Stimulated activated naive CD8-positive, alpha-beta T cell treated with anti-CD3 and anti-CD28 coated beads, Interleukin-15, Interleukin-2, amounts not matched to agents 100 U/mL and 50 U/mL, for 24 hours (primary cell): ENCODE results near the gene RAB38.

Source experiments
- ATAC-seq: fragments of 150-1000 bp; cut with Tn5 transposase; one replicate; pipeline ENCODE4 v1.10.0; 2021
- DNase-seq: peaks from one replicate; pipeline ENCODE4 v3.0.0; 2021

RAB38 gene

DNA sequence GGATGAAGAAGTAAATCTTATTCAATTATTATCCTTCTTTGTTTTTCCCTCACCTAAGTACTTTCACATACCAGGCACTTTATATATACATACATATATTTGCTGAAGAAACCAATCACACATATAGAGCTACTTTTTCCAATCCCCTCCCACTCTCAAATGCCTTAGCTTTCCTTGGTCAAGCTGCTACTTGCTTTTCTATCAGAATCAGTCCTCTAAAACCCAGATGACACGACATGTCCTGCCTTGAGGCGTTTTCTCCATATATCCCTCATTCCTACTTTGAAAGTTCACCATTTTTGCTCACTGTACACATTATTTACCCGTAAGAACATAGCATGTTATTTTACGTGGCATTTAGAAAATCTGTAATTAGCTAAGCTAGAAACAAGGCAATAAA is 5.4 kb downstream of the RAB38 start:
- ATAC-seq, result no peak

DNA sequence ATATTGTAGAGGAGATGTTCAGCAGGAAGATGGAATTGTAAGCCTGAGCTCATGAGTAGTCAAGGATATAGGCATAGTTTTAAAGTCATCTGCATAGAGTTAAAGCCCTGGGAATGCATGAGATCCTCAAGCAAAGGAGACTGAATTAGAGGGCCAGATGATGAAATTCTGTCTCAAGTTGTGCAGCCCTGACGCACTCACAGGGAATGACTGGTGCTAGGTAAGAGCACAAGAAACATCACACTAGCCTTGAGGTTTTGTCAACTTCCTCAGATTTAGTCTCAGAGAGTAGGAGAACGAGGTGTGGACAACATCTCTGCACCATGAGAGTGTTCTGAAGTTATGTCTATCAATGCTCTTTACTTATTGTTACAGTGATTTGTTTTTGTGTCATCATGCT is 5.8 kb downstream of the RAB38 start:
- ATAC-seq (no peak), DNase-seq (no peak)

More for the DNA sequence above, 5.4 kb downstream of the RAB38 start:
- no peak for DNase-seq

DNA sequence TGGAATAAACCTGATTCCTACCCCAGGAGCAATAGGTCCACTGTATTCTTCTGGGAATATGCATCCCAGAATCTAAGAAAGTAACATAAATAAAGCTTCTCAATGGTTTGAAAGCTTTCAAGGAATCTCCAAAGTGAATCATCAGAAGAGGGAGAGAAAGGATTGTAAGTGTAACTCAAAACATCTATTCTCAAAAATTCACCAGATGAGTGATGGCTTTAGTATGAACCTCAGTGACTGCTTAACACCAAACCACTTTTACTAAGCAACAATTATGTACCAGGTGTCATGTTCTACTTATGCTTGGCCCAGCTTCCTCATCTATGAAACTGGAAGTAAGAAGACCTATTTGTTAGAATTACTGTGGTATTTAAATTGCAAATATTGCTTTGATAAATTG is 7.4 kb downstream of the RAB38 start:
- DNase-seq, result no peak
- ATAC-seq, result no peak

DNA sequence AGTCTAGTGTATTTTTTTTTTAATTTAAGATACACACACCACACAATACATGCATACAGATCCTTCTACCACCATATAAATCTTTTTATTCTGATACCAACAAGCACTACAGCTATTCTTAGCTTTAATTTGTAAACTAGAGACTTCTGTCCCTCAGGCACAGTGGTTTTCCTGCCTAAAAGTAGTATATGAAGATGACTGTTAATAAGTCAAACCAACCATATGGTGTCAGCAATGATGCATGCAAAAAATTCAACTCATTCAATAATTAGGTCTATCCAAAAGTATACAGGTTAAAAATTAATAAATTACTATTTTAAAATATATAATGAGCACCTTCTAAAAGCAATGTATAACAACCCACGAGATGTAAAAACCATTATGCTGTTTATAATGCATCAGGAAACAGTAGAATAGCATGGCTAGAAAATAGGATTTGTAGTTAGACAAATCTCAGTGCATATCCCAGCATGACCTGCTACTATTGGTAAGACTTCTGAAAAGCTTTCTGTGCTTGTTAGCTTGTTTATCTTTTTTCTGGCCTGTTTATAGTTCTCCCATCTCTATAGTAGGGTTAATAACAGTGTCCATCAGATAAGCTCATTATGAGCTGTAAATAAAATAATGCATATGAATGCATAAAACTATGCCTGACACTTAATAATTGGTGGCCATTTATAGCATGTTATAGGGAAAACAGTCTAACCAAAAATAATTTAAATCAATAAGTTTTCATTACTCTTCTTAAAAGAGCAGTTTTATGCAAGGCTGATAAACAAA is 10.2 kb downstream of the RAB38 start:
- DNase-seq (no peak), ATAC-seq (no peak)

DNA sequence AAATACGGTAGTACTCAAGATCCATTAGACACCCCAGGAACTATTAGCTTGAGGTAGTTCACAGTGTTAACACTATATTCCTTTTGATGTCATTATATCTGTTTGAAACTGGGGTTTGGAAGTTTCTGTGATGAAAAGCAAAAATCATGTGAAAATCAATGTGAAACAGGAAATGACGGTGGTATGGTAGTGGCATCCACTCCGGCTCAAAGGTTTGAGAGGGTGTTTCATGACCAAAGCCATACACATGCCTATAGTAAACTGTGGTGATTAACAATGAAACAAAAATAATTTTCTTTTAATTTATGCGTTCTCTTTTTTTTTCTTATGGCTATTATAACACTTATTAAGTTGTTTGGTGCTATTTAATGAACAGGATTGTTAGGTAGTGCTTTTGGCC is 10.9 kb downstream of the RAB38 start:
- DNase-seq (no peak), ATAC-seq (no peak)

DNA sequence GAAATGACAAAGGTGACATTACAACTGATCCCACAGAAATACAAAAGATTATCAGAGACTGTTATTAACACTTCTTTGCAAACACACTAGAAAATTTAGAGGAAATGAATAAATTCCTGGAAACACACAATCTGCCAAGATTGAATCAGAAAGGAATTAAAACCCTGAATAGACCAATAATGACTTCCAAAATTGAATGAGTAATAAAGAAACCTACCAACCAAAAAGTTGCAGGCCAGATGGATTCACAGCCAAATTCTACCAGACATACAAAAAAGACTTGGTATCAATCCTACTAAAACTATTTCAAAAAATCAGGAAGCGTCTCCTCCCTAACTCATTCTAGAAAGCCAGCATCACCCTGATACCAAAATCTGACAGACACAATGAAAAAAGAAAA is 17.2 kb downstream of the RAB38 start:
- no peak for DNase-seq
- ATAC-seq, result no peak

DNA sequence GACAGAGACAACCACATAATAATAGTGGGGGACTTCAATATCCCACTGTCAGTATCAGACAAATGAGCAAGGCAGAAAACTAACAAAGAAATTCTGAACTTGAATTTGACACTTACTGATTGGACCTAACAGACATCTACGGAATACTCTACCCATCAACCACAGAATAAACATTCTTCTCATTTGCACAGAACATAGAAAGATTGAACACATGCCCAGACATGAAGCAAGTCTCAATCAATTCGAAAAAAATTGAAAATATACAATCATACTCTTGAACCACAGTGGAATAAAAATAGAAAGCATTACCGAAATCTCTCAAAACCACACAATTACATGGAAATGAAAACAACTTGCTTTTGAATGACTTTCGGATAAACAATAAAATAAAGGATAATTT is 17.9 kb downstream of the RAB38 start:
- DNase-seq, result no peak
- no peak for ATAC-seq

DNA sequence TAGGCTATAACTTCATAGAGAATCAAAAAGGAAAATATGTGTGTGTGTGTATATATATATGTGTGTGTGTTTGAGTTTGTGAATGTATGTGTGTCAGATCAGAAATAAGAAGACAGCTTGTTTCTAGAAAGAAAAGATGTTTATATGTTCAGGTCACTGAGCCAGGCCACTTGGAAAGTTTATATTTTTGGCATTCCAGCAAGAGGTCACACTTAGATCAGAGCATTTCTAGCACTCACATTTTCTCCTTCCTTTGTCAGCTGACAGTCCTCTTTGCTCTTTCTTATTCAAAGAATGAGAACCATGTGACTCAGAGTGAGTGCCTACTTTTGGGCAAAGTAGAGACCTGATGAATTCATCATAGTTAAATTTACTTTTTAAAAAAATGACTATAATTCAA is 22.9 kb downstream of the RAB38 start:
- DNase-seq, result no peak

DNA sequence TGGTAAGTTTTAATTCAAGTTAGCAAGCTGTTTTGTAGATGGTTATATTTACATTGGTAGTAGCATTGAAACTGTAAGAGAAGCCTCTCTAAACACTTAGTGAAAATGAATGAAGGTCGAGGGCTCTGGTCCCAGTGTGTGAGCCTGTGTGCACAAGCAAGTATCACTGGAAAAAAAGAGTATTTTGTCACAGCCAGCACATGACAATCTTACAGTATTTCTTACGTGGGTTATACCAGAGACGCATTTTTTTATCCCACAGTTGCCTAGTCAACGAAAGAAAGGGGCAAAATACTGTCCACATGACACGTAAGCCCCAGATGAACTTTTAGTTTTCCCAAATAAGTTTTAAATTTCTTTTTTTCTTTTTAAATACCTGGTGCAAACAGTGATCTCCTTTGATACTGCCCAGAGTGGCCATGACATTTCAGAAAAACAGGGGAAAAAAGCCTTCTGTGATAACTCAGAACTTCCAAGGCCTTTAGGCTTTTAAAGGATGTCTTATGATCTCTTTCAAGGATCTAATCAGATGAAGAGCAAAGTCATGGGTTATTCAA is 23.5 kb downstream of the RAB38 start:
- DNase-seq (no peak), ATAC-seq (no peak)

More for the DNA sequence above, 22.9 kb downstream of the RAB38 start:
- ATAC-seq, result no peak

DNA sequence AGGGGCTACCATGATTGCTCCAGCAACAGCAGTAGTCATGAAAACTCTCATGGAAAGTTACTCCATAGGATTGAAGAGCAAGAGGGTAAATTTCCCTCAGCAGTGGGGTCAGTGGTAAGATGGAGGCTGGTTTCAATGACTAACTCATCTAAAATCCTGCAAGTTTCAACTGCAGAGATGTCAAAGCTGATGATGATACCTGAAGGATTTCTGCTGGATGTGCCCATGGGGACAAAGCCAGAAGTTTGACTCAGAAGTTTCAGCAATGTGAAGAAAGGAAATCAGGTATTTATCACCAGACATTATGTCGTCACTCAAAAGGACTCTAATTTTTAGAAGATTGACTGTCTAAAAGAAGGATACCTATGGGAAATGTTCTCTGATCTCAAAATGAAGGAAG is 29.1 kb downstream of the RAB38 start:
- ATAC-seq, result no peak
- no peak for DNase-seq

DNA sequence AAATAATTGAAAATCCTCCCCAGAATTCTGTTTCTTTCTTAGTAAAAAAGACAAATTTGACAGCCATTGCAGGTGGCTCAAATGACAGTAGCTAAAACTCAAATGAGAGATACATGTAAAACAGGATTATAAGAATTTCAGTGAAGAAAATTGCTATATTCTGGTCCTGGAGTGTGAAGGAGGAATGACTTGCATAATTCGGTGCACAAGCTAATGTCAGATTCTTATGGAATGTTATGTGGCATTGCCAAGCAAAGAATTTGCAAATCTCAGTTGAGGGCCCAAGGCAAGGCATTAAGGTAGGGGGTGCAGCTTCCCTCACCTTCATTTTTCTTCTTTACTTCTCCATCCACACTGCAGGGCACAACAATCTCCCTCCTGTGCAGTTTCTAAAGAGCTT is 35.4 kb downstream of the RAB38 start:
- DNase-seq, result no peak

DNA sequence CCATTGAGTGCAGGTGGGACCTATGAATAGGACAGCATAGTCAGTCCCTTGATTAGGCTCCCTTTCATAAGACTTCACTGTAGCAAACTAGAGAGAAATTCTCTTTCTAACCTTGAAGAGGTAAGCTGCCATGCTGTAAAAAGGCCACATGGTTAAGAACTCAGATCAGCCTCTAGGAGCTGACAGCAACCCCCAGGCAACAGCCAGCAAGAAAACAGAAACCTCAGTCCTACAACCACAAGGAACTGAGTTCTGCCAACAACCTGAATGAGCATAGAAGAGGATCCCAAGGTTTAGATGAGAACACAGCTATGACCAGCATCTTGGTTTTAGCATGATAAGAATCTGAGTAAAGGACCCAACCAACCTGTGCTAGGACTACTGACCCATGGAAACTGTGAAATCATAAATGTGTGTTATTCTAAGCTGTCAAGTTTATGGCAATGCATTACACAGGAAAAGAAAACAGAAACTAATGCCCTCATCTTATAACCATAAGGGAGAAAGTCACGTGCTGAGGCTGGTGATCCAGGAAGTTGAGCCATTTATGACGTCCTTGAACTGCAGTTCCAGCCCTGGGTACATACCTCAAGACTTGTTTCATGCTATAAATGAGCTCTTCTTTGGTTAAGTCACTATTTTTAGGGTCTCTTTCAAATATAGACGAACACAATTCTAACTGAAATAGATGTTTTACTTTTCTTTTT is 43.3 kb downstream of the RAB38 start:
- no peak for ATAC-seq
- no peak for DNase-seq

More for the DNA sequence above, 35.4 kb downstream of the RAB38 start:
- ATAC-seq, result no peak

DNA sequence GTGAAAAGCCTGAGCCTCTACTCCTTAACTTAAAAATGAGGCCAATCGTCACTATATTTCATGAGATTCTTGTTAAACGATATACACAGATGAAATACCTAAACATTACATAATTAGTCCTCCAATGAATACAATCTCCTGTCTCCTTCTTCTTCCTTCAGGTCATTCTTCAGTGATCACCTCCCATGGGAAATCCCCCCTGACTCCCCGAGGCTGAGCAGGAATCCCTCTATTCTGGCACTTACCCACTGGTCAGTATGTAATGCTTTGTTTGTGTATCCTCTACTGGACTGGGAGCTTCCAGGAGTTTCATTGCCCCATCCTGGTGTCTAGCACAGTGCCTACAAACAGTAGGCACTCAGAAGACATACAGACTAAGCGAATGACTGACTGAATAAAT is 52.3 kb downstream of the RAB38 start:
- ATAC-seq (no peak), DNase-seq (no peak)

DNA sequence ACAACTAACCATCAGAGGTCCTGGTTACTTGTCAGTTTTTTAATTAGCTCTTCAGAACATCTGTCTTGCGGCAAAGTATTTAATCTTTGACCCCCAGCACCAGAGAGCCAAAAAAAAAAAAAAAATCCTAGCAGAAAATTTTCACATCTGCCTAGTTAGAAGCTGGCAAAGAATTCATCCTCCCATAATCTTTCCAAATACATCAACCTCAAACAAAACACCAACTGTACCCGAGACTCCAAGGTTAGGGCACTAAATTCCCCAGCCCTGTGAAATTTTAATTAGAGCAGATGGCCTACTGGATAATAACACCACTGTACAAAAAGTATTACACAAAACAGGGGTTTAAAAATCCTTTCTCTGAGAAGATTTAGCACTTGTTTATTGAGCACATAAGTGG is 55.7 kb downstream of the RAB38 start:
- no peak for ATAC-seq
- DNase-seq, result no peak

DNA sequence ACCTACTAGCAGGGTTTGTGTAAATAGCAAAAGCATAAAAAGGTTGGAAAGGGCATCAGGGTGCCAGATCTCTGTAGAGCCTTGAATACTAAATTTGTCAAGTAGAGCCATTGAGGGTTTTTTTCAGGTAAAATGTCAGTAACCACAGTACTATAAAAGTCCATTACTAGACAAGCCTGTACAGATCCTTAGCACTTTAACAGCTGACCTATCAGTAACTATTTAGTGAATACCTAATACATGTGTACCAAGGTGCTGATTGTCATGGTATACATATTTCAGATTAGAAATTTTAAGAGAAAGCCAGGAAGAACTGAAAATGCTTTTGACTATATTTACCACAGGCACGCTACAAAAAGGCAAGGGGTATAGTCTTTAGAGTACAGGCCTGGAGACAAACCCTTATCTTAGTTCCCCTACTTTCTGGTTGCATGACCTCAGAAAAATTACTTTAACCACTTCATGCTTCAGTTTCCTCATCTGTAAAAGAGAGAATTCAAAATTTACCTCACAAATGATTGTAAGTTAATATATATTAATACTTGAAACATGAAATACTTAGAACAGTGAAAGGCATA is 57.9 kb downstream of the RAB38 start:
- ATAC-seq (no peak), DNase-seq (no peak)

DNA sequence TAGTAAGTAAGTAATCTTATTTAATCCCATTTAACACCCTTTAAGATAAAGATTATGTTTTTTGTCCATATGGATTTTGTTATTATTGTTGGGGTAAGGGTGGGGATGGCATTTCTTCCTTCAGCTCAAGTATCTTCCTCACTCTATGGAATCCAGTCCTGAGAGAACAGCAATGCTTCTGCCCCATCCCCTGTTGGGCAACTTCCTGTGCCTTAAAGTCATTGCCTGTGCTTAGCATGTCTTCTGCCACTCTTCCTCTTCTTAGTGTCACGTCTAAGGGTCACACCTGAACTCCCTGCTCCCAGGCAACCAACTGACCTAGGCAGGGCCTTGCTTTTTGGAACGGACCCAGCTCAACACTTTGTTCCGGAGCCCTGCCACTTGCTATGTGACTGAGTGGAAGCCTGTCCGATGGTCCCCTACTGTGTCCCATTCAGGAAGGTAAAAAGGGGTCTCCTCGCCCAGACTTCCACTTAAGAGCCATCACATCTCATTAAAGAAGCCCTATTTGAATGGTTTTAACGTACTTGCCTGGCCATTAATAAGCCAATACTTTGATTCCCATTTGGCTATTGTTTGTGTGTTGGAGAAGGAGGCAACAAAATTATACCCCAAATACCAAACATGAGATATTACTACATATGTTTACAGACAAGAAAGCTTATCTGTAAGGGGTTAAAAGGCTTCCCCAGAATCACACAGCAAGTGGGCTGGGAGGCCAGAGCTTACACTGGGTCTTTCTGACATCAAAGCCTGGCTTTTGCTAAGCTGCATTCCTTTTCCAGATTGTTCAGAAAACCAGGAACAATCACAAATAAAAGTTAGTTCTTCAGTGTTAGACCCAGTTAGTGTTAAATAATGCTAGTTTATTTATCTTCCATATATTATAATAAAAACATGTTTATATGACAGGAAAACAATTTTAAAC is 59.2 kb downstream of the RAB38 start:
- DNase-seq, result no peak
- ATAC-seq, result no peak

DNA sequence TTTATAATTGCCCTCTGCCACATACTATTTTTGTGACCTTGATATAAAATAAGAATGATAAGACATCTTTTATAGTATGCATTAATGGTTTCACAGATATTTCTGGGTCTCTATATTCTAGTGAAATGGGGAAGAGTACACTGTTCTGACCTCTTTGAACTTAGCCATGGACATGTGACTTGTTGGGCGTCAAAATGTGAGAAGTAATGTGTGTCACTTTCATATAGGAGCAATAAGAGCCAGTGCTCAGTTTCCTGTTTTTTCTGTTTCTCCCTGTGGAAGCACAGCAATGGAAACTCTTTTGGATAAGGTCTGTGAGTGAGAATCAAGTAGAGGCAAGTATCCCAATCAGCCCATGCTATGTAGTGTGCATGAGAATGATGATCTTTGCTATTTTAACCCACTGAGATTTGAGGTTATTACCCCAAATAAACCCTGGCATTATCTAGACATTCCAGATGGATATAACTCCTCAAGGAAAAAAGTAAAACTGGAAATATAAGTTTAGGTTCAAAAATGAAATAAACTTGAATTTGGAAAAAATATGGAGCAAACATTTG is 60.7 kb downstream of the RAB38 start:
- ATAC-seq (no peak), DNase-seq (no peak)

DNA sequence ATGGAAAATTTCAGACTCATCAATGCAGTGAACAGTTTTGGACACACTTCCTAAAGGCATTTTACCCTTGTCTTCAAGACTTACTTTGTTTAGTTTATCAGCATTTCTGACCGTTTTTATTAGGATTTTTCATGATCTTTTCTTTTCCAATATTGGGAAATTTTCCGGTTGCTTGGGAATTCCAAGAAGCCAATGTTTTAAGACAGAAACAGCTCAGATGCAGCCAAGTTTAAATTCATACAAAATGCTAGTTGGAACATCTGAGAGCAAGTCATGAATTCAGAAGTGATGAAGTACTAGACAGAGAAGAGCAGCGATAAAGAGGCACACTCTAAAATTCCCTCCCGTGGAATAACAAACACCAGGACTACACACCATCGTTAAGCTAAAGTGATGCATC is 68.6 kb downstream of the RAB38 start:
- ATAC-seq, result no peak
- DNase-seq, result no peak

DNA sequence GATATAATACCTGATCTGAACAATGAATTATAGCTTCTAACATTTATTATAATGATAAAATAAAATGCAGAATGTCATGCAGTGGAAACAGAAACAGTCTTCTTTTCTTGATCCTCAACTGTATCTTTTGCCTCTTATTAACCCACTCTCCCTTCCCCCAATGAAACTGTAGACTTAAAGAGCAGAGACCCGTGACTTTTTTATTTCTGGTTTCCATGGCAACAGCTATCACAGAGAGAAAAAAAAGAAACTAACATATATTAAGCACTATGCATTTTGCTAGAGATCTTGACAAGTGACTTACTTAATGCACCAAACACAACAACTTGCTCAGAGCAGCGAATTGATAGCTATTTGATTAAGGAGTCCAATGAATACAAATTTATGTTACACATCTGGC is 69.3 kb downstream of the RAB38 start:
- DNase-seq, result no peak
- ATAC-seq, result no peak

DNA sequence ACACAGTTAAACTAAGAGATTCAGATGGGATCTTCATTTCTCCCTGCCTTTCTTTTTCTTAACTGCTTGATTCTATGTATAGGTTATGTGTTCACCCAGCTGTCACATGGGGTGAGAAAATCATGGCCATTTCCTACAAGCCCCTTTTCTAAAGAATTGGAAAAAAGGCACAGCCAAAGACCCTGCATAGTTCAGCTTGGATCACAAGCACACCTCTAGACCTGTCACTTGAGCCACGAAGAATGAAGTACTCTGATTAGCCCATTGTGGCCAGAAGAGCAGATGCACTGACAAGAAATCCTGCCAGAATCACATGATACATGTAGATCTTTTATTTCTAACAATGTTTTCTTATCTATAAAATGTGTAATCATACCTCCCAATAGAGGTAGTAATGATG is 69.7 kb downstream of the RAB38 start:
- ATAC-seq, result no peak

DNA sequence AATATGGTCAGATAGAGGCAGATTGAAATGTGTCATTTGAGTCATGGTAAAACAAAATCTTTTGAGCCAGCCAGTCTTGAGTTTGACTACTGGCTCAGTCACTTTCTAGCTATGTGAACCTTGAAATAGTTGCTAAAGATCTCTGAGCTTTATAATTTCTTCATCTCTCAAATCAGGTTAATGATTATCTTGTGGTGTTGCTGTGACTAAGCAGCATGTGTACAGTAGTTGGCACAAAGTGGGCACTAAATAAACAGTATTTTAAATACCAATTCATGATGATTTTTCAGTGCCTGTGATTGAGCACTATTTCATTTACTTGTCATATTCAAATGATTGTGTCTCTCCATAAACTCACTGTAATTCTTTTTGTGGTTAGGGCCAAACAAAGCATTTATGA is 70.8 kb downstream of the RAB38 start:
- ATAC-seq, result no peak
- no peak for DNase-seq

More for the DNA sequence above, 69.7 kb downstream of the RAB38 start:
- no peak for DNase-seq
